Natural killer cell (primary cell): ENCODE results near the gene TTC38. TPM values are rescaled to one million over a fixed set of nuclear protein-coding genes. Genes with fewer than 3 reads are reported as not detected.

Experiments used
- ATAC-seq, 3 donors: fragments of 150-1000 bp in 2 of 3; fragments of 200-7000 bp in 1 of 3; cut with Tn5 transposase; 1 replicate in 1 of 3; 2 replicates in 2 of 3; pipeline ENCODE4 v1.10.0; 2021; ENCODE audit warnings: mild to moderate bottlenecking in 2 of 3, moderate library complexity in 2 of 3
- DNase-seq, 2 donors: peaks; one replicate each; pipeline versions ENCODE4 v3.0.0 to v3.0.0-alpha.2; 2013 to 2021; ENCODE audit warnings: mixed read lengths in 1 of 2
- H3K27ac ChIP-seq: one replicate; pipeline ENCODE4 v1.5.1; 2013; ENCODE audit warnings: mild to moderate bottlenecking, low read length
- H3K27me3 ChIP-seq: one replicate; pipeline ENCODE4 v1.6.1; 2013; ENCODE audit warnings: low read length; ENCODE audit not compliant: control insufficient read depth, insufficient read depth
- H3K36me3 ChIP-seq: one replicate; pipeline ENCODE4 v1.6.1; 2013; ENCODE audit warnings: low read length; ENCODE audit not compliant: control insufficient read depth, insufficient read depth
- H3K4me1 ChIP-seq: one replicate; pipeline ENCODE4 v1.6.1; 2013; ENCODE audit warnings: low read length; ENCODE audit not compliant: control insufficient read depth, insufficient read depth
- H3K4me3 ChIP-seq: one replicate; pipeline ENCODE4 v1.5.1; 2013; ENCODE audit warnings: low read length
- H3K9me3 ChIP-seq: one replicate; pipeline ENCODE4 v1.6.1; 2013; ENCODE audit warnings: low read length; ENCODE audit not compliant: control insufficient read depth, insufficient read depth
- H3K27ac Mint-ChIP-seq, 2 donors: one replicate each; pipeline ENCODE4 v1.8.0; 2022; ENCODE audit warnings: mild to moderate bottlenecking in 2 of 2, mixed read lengths in 2 of 2, moderate library complexity in 1 of 2
- H3K27me3 Mint-ChIP-seq, 2 donors: one replicate each; pipeline ENCODE4 v1.8.0; 2022; ENCODE audit warnings: low read depth in 2 of 2, mixed read lengths in 2 of 2
- H3K36me3 Mint-ChIP-seq: one replicate; pipeline ENCODE4 v1.8.0; 2022; ENCODE audit warnings: mixed read lengths
- H3K4me1 Mint-ChIP-seq, 2 donors: one replicate each; pipeline ENCODE4 v1.8.0; 2022; ENCODE audit warnings: mixed read lengths in 2 of 2
- H3K4me3 Mint-ChIP-seq: one replicate; pipeline ENCODE4 v1.8.0; 2022; ENCODE audit warnings: mild to moderate bottlenecking, moderate library complexity, mixed read lengths
- H3K9me3 Mint-ChIP-seq, 2 donors: one replicate each; pipeline ENCODE4 v1.8.0; 2022; ENCODE audit warnings: mixed read lengths in 2 of 2
- WGBS: methylation state at CpG from one replicate; pipeline ENCODE4 v1.1.7; 2013; ENCODE audit warnings: missing lambda C conversion rate; ENCODE audit not compliant: insufficient coverage; 5-methylcytosine and 5-hydroxymethylcytosine counted together
- intact Hi-C: fragments of 100-400 bp; cut with micrococcal nuclease; formaldehyde crosslinking; loops from one replicate; pipeline ENCODE4 v1.14.2; 2022
- total RNA-seq, 4 donors: library from RNA; stranded (reverse); fragments of 120-200 nt in 1 of 4; gene quantifications; one replicate each; pipeline versions ENCODE4 v1.2.3 to v1.2.4, GENCODE V29; 2013 to 2022
- TF ChIP-seq, protein P1 (sequence below): fragments of 200-600 bp; IDR thresholded peaks from one replicate; pipeline ENCODE4 v1.8.0; 2022; ENCODE audit warnings: antibody characterized with exemption

TTC38 gene
- total RNA-seq, 3 donors from 2014 or later (not counting 1 experiment from before 2014, with no cell fraction given) = 251 to 313 (median 312) TPM

DNA sequence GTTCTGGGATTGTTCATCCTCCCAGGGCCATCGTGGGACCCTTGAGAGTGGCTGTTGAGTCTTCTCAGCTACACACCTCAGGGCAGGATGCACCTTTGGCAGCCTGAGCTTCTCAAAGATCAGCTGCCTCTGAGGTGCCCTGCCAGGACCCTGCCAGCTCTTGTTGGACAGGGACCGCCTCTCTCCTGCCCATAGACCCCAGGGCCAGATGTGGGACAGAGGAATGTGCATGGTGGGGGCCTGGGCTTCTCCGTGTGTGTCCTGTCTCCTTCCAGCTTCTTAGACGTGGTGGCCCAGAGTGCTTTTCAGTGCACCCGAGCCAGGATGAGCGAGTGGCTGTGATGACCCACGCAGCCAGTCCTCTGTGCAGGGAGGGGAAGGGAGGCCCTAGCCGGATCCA lies 61.8 kb downstream of the TTC38 start:
- Mint-ChIP-seq H3K36me3 (no peaks in the 10 kb centered on the region), H3K4me3 (no peak overlapping the region), H3K27me3 (no peaks in the 10 kb centered on the region), H3K4me1 (no peaks in the 10 kb centered on the region), H3K27ac (no peak overlapping the region), H3K9me3 (no peaks in the 10 kb centered on the region)
- no peak overlapping the region for H3K4me3 ChIP-seq
- 98% methylated on average over 7 of the region's 8 CpGs for WGBS
- H3K27ac ChIP-seq = no peak overlapping the region
- TF ChIP-seq, protein P1, sequence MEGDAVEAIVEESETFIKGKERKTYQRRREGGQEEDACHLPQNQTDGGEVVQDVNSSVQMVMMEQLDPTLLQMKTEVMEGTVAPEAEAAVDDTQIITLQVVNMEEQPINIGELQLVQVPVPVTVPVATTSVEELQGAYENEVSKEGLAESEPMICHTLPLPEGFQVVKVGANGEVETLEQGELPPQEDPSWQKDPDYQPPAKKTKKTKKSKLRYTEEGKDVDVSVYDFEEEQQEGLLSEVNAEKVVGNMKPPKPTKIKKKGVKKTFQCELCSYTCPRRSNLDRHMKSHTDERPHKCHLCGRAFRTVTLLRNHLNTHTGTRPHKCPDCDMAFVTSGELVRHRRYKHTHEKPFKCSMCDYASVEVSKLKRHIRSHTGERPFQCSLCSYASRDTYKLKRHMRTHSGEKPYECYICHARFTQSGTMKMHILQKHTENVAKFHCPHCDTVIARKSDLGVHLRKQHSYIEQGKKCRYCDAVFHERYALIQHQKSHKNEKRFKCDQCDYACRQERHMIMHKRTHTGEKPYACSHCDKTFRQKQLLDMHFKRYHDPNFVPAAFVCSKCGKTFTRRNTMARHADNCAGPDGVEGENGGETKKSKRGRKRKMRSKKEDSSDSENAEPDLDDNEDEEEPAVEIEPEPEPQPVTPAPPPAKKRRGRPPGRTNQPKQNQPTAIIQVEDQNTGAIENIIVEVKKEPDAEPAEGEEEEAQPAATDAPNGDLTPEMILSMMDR = no peak
- ATAC-seq = no peak
- intact Hi-C loops = no loop called here
- H3K36me3 ChIP-seq = no peaks in the 10 kb centered on the region
- H3K4me1 ChIP-seq = peaks cover under 1% of the 10 kb centered on the region
- no peaks in the 10 kb centered on the region for H3K27me3 ChIP-seq
- no peak for DNase-seq
- no peaks in the 10 kb centered on the region for H3K9me3 ChIP-seq

- H3K4me3 ChIP-seq = no peak overlapping the region
- no peaks in the 10 kb centered on the region for H3K9me3 Mint-ChIP-seq
- no peak overlapping the region for H3K27ac ChIP-seq
- peaks cover 7% of the 10 kb centered on the region for H3K4me1 ChIP-seq
- H3K36me3 ChIP-seq = no peaks in the 10 kb centered on the region
- no peaks in the 10 kb centered on the region for H3K27me3 ChIP-seq
- H3K4me1 Mint-ChIP-seq = peaks cover 0 to 5% of the 10 kb centered on the region in 2 donors
- DNase-seq (no peak), ATAC-seq (no peak)
- H3K9me3 ChIP-seq = no peaks in the 10 kb centered on the region
- no peaks in the 10 kb centered on the region for H3K36me3 Mint-ChIP-seq
- no peak overlapping the region for H3K4me3 Mint-ChIP-seq
- no peak overlapping the region for H3K27ac Mint-ChIP-seq
- H3K27me3 Mint-ChIP-seq = no peaks in the 10 kb centered on the region
- TF ChIP-seq, protein P1 = no peak
- WGBS = 95% methylated on average over 4 of the region's 4 CpGs
- intact Hi-C loops = no loop called here
Observed at GRCh38 chr22:46330426-46330825, 62.6 kb downstream of the TTC38 start.

GRCh38 chr22:46331496-46331895 lies 63.7 kb downstream of the TTC38 start:
- Mint-ChIP-seq H3K27me3 (no peaks in the 10 kb centered on the region), H3K27ac (no peak overlapping the region), H3K9me3 (no peaks in the 10 kb centered on the region), H3K4me3 (no peak overlapping the region), H3K4me1 (peaks cover 5 to 10% of the 10 kb centered on the region in 2 donors), H3K36me3 (no peaks in the 10 kb centered on the region)
- Histone ChIP-seq H3K9me3 (no peaks in the 10 kb centered on the region), H3K27ac (no peak overlapping the region), H3K36me3 (no peaks in the 10 kb centered on the region), H3K27me3 (no peaks in the 10 kb centered on the region), H3K4me1 (peaks cover 14% of the 10 kb centered on the region), H3K4me3 (no peak overlapping the region)
- WGBS = 98% methylated on average over 23 of the region's 23 CpGs
- DNase-seq (no peak), ATAC-seq (no peak)
- TF ChIP-seq, protein P1 = no peak
- intact Hi-C loops = no loop called here
